Measurements from ENCODE around the gene AMD1. TPM values are rescaled to one million over a fixed set of nuclear protein-coding genes. Genes with fewer than 3 reads are reported as not detected.
"Not testable (repeated sequence)": the region's sequence is repeated elsewhere in the genome, so short reads cannot be mapped to it uniquely, and the experiment has no call there.

Gene AMD1
- total RNA-seq, 4 donors from 2014 or later, result 46.2 to 93.1 (median 59.6) TPM

GRCh38 chr6:110902091-110902490, 27.5 kb downstream of the AMD1 start:
- Histone ChIP-seq H3K9me3 (peaks cover 0 to 12% (median 6%) of the 10 kb centered on the region in 4 donors), H3K4me1 (no peaks in the 10 kb centered on the region), H3K36me3 (peaks cover 5 to 21% (median 7%) of the 10 kb centered on the region in 4 donors), H3K27me3 (no peaks in the 10 kb centered on the region), H3K4me3 (no peak overlapping the region), H3K27ac (replicated peaks in 1 of 4) (no peak overlapping the region)
- intact Hi-C loops (cut with DNase I), result no loop called here
- TF ChIP-seq EP300 (IDR thresholded peaks at IDR 0.05) (no peak), POLR2A (IDR thresholded peaks at IDR 0.05; ENCODE audit: low read depth) (no peak), POLR2AphosphoS5 (IDR thresholded peaks at IDR 0.05) (no peak)
- TF ChIP-seq, protein P1, sequence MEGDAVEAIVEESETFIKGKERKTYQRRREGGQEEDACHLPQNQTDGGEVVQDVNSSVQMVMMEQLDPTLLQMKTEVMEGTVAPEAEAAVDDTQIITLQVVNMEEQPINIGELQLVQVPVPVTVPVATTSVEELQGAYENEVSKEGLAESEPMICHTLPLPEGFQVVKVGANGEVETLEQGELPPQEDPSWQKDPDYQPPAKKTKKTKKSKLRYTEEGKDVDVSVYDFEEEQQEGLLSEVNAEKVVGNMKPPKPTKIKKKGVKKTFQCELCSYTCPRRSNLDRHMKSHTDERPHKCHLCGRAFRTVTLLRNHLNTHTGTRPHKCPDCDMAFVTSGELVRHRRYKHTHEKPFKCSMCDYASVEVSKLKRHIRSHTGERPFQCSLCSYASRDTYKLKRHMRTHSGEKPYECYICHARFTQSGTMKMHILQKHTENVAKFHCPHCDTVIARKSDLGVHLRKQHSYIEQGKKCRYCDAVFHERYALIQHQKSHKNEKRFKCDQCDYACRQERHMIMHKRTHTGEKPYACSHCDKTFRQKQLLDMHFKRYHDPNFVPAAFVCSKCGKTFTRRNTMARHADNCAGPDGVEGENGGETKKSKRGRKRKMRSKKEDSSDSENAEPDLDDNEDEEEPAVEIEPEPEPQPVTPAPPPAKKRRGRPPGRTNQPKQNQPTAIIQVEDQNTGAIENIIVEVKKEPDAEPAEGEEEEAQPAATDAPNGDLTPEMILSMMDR (IDR thresholded peaks at IDR 0.05), result no peak
- no peak for DNase-seq (ENCODE audit: extremely low spot score)
- 96% methylated on average over 8 of the region's 8 CpGs for WGBS

DNA sequence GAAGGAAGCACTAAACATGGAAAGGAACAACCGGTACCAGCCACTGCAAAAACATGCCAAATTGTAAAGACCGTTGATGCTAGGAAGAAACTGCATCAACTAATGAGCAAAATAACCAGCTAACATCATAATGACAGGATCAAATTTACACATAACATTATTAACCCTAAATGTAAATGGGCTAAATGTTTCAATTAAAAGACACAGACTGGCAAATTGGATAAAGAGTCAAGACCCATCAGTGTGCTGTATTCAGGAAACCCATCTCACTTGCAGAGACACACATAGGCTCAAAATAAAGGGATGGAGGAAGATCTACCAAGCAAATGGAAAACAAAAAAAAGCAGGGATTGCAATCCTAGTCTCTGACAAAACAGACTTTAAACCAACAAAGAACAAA, 31.7 kb downstream of the AMD1 start:
- WGBS, result 94% methylated on average over 2 of the region's 2 CpGs
- H3K36me3 ChIP-seq; intact Hi-C loops (cut with DNase I); DNase-seq (ENCODE audit: extremely low spot score); H3K4me1 ChIP-seq; H3K27me3 ChIP-seq; H3K27ac ChIP-seq (replicated peaks in 1 of 4); H3K4me3 ChIP-seq: not testable (repeated sequence)
- H3K9me3 ChIP-seq, result peaks cover 0 to 12% (median 6%) of the 10 kb centered on the region in 4 donors

DNA sequence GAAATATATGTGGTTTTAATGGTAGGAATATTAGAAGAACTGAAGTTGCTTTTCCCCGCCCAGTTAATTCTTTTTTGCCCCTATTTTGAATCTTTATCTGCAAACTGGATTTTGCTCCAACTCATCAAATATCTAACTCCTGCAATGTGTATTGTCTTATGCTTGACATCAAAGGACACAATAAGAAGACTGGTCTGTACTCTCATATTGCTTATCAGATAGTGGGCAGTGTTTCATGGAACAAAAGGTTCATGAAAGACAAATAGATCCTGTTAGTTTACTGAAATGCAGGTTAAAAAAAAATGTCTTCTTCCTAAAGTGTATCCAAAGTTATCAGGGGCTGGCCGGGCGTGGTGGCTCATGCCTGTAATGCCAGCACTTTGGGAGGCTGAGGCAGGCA, 56.2 kb downstream of the AMD1 start:
- Histone ChIP-seq H3K27me3 (no peaks in the 10 kb centered on the region), H3K27ac (replicated peaks in 1 of 4) (no peak overlapping the region), H3K36me3 (no peaks in the 10 kb centered on the region), H3K4me1 (no peaks in the 10 kb centered on the region), H3K4me3 (no peak overlapping the region), H3K9me3 (no peaks in the 10 kb centered on the region)
- 79% methylated on average over 3 of the region's 3 CpGs for WGBS
- intact Hi-C loops (cut with DNase I), result no loop called here
- DNase-seq (ENCODE audit: extremely low spot score), result no peak
- TF ChIP-seq POLR2AphosphoS5 (IDR thresholded peaks at IDR 0.05), result no peak
- no peak for TF ChIP-seq EP300 (IDR thresholded peaks at IDR 0.05)
- no peak for TF ChIP-seq POLR2A (IDR thresholded peaks at IDR 0.05; ENCODE audit: low read depth)
- TF ChIP-seq, protein P1 (IDR thresholded peaks at IDR 0.05), result no peak

GRCh38 chr6:110933912-110934311, 59.3 kb downstream of the AMD1 start:
- H3K4me1 ChIP-seq, result no peaks in the 10 kb centered on the region
- intact Hi-C loops (cut with DNase I), result no loop called here
- TF ChIP-seq, protein P1 (IDR thresholded peaks at IDR 0.05), result no peak
- TF ChIP-seq POLR2AphosphoS5 (IDR thresholded peaks at IDR 0.05), result no peak
- no peak for TF ChIP-seq POLR2A (IDR thresholded peaks at IDR 0.05; ENCODE audit: low read depth)
- no peak for TF ChIP-seq EP300 (IDR thresholded peaks at IDR 0.05)
- H3K9me3 ChIP-seq, result no peaks in the 10 kb centered on the region
- no peaks in the 10 kb centered on the region for H3K27me3 ChIP-seq
- H3K36me3 ChIP-seq, result no peaks in the 10 kb centered on the region
- DNase-seq (ENCODE audit: extremely low spot score), result no peak
- WGBS, result 73% methylated on average over 2 of the region's 2 CpGs
- no peak overlapping the region for H3K4me3 ChIP-seq
- no peak overlapping the region for H3K27ac ChIP-seq (replicated peaks in 1 of 4)

DNA sequence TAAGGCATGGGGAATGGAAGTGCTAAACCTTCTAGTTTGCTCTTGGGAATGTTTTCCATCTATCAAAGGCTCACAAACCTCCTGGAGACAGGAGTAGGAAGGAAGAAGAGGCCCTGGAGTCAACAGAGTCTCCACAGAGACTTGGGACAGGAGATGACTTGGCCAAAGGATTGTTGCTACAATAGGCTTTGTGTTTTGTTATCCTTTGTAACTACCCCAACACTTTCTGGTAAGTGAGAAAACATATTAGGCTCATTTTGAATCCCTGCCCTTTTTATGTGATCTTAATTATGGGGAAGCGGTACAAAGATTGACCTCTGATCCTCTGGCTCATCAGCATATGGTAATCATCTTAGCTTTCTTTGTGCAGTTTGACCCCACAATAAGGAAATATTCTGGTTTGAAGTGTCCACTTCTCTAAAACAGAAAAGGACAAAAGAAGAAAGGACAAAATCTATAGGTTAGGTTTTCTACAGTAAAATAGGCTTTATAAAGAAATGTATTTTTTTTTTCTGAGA, 59.9 kb downstream of the AMD1 start:
- no peak for DNase-seq (ENCODE audit: extremely low spot score)
- TF ChIP-seq POLR2A (IDR thresholded peaks at IDR 0.05; ENCODE audit: low read depth), result no peak

GRCh38 chr6:110935171-110935570, 60.6 kb downstream of the AMD1 start:
- Histone ChIP-seq H3K4me3 (no peak overlapping the region), H3K36me3 (no peaks in the 10 kb centered on the region), H3K4me1 (no peaks in the 10 kb centered on the region), H3K9me3 (no peaks in the 10 kb centered on the region), H3K27me3 (no peaks in the 10 kb centered on the region), H3K27ac (replicated peaks in 1 of 4) (no peak overlapping the region)
- intact Hi-C loops (cut with DNase I), result no loop called here
- no peak for DNase-seq (ENCODE audit: extremely low spot score)
- WGBS, result 90% methylated on average over 6 of the region's 6 CpGs
- TF ChIP-seq, protein P1 (IDR thresholded peaks at IDR 0.05), result no peak
- TF ChIP-seq POLR2A (IDR thresholded peaks at IDR 0.05; ENCODE audit: low read depth) (no peak), EP300 (IDR thresholded peaks at IDR 0.05) (no peak), POLR2AphosphoS5 (IDR thresholded peaks at IDR 0.05) (no peak)

More for the DNA sequence above, 59.9 kb downstream of the AMD1 start:
- no peaks in the 10 kb centered on the region for H3K36me3 ChIP-seq
- H3K4me1 ChIP-seq, result no peaks in the 10 kb centered on the region
- intact Hi-C loops (cut with DNase I), result no loop called here
- H3K9me3 ChIP-seq, result no peaks in the 10 kb centered on the region
- WGBS, result 77% methylated on average over 1 of the region's 1 CpG
- no peak overlapping the region for H3K27ac ChIP-seq (replicated peaks in 1 of 4)
- no peak overlapping the region for H3K4me3 ChIP-seq
- no peaks in the 10 kb centered on the region for H3K27me3 ChIP-seq

All from esophagus muscularis mucosa (tissue), 4 donors.